Panc1 (cell line): Measurements from ENCODE around the gene RBM23.

Experiments used
- CTCF ChIP-seq: fragments of 450-650 bp; IDR thresholded peaks from 2 replicates; pipeline ENCODE4 v1.5.1; 2017; ENCODE audit warnings: mild to moderate bottlenecking
- POLR2AphosphoS5 ChIP-seq: IDR thresholded peaks from 2 replicates; pipeline ENCODE4 v1.6.1; 2012; ENCODE audit warnings: mild to moderate bottlenecking, low read depth, low read length, moderate library complexity
- REST ChIP-seq, 2 experiments: IDR thresholded peaks; 2 replicates each; pipeline ENCODE4 v1.6.1; 2011 to 2012; ENCODE audit warnings: low read depth in 2 of 2, control low read depth in 1 of 2, low read length in 1 of 2, mild to moderate bottlenecking in 1 of 2, moderate library complexity in 1 of 2; ENCODE audit not compliant: insufficient read depth in 1 of 2

- TF ChIP-seq CTCF: no peak
- no peak for TF ChIP-seq REST (IDR thresholded peaks at IDR 0.05; ENCODE audit: insufficient read depth in 1 of 2, low read depth in 2 of 2, low read length in 1 of 2)
- TF ChIP-seq POLR2AphosphoS5: no peak
Measured at GRCh38 chr14:22932146-22932545, 13.2 kb upstream of the RBM23 start.
